Daoy (cell line): ENCODE measurements around the gene MKLN1. TPM values are rescaled to one million over a fixed set of nuclear protein-coding genes. Genes with fewer than 3 reads are reported as not detected.
"Not testable (repeated sequence)": the region's sequence is repeated elsewhere in the genome, so short reads cannot be mapped to it uniquely, and the experiment has no call there.

Source experiments
- DNase-seq: peaks from one replicate; pipeline ENCODE4 v3.0.0-alpha.2; 2015; ENCODE audit warnings: low read depth
- total RNA-seq: library from RNA; depleted of rRNA; stranded (reverse); fragments of >200 nt; shearing (Covaris generic); gene quantifications from 2 replicates; pipeline ENCODE4 v1.2.3, GENCODE V29; 2014

Gene MKLN1
- total RNA-seq, 1 experiment from 2014 or later: 53.3 TPM

GRCh38 chr7:131462715-131463114 lies 135.0 kb downstream of the MKLN1 start:
- DNase-seq: not testable (repeated sequence)

GRCh38 chr7:131466735-131467365 lies 139.2 kb downstream of the MKLN1 start:
- no peak for DNase-seq

GRCh38 chr7:131467788-131468187 lies 140.1 kb downstream of the MKLN1 start:
- no peak for DNase-seq

- DNase-seq: no peak
Observed at GRCh38 chr7:131471250-131472004, 143.8 kb downstream of the MKLN1 start.

GRCh38 chr7:131476740-131477139 lies 149.1 kb downstream of the MKLN1 start:
- DNase-seq: no peak

- peak; percentile 50 for DNase-seq
Observed at GRCh38 chr7:131480384-131481315, 153.0 kb downstream of the MKLN1 start.

- no peak for DNase-seq
Observed at GRCh38 chr7:131482800-131483199, 155.1 kb downstream of the MKLN1 start.

GRCh38 chr7:131483586-131483985 lies 155.9 kb downstream of the MKLN1 start:
- no peak for DNase-seq

GRCh38 chr7:131486346-131486745 lies 158.7 kb downstream of the MKLN1 start:
- DNase-seq: no peak

- no peak for DNase-seq
Observed at GRCh38 chr7:131487217-131487616, 159.5 kb downstream of the MKLN1 start.

- no peak for DNase-seq
Observed at GRCh38 chr7:131488361-131488760, 160.7 kb downstream of the MKLN1 start.

GRCh38 chr7:131489196-131489595 lies 161.5 kb downstream of the MKLN1 start:
- no peak for DNase-seq

GRCh38 chr7:131489881-131490280 lies 162.2 kb downstream of the MKLN1 start:
- no peak for DNase-seq

GRCh38 chr7:131493081-131493480 lies 165.4 kb downstream of the MKLN1 start:
- no peak for DNase-seq

GRCh38 chr7:131493581-131493980 lies 165.9 kb downstream of the MKLN1 start:
- DNase-seq: no peak

GRCh38 chr7:131494182-131494581 lies 166.5 kb downstream of the MKLN1 start:
- no peak for DNase-seq

- DNase-seq: no peak
Observed at GRCh38 chr7:131495669-131496498, 168.2 kb downstream of the MKLN1 start.

- DNase-seq: no peak
Observed at GRCh38 chr7:131497454-131497853, 169.8 kb downstream of the MKLN1 start.

- DNase-seq: no peak
Observed at GRCh38 chr7:131498237-131498885, 170.7 kb downstream of the MKLN1 start.

GRCh38 chr7:131499801-131500200 lies 172.1 kb downstream of the MKLN1 start:
- no peak for DNase-seq

GRCh38 chr7:131500357-131500756 lies 172.7 kb downstream of the MKLN1 start:
- DNase-seq: no peak
